ENCODE results near the gene GSTK1.

DNA sequence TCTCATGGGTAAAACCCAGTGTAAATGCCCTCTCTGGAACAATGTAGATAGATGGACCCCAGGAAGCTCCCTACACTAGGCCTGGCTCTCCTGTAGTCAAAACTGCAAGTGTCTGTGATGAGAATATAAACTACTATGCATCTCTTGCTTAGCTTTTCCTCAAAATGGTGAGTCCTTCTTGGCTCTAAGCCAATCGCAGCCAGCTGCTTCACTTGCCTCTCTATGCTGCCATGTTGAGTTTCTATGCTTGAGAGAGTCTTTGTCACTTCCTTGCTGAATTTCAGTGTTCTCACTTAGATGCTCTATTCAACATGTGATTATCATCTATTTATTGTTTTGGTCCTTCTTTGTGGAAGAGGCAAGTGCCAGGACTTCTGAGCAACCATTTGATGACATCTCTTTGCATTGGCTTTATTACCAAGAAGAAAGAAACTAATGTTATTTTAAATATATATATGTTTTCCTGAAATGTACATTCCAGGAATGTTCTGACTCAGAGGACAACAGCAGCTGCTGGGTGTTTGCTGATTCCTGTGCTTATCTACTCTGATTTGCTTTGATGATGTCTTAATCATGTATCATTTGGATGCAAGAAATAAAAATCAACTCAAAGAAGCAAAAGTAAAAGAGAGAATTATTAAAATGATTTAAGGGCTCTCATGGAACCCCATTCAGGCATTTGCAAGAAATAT lies 24.8 kb upstream of the GSTK1 start:
- TF ChIP-seq, protein P1, sequence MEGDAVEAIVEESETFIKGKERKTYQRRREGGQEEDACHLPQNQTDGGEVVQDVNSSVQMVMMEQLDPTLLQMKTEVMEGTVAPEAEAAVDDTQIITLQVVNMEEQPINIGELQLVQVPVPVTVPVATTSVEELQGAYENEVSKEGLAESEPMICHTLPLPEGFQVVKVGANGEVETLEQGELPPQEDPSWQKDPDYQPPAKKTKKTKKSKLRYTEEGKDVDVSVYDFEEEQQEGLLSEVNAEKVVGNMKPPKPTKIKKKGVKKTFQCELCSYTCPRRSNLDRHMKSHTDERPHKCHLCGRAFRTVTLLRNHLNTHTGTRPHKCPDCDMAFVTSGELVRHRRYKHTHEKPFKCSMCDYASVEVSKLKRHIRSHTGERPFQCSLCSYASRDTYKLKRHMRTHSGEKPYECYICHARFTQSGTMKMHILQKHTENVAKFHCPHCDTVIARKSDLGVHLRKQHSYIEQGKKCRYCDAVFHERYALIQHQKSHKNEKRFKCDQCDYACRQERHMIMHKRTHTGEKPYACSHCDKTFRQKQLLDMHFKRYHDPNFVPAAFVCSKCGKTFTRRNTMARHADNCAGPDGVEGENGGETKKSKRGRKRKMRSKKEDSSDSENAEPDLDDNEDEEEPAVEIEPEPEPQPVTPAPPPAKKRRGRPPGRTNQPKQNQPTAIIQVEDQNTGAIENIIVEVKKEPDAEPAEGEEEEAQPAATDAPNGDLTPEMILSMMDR (IDR thresholded peaks at IDR 0.05; ENCODE audit: insufficient read depth, low read length): no peak
- TF ChIP-seq POLR2AphosphoS5 (IDR thresholded peaks at IDR 0.05; ENCODE audit: low read depth) (no peak), GABPA (IDR thresholded peaks at IDR 0.05; ENCODE audit: low read depth) (no peak)
- TF ChIP-seq, protein P2, sequence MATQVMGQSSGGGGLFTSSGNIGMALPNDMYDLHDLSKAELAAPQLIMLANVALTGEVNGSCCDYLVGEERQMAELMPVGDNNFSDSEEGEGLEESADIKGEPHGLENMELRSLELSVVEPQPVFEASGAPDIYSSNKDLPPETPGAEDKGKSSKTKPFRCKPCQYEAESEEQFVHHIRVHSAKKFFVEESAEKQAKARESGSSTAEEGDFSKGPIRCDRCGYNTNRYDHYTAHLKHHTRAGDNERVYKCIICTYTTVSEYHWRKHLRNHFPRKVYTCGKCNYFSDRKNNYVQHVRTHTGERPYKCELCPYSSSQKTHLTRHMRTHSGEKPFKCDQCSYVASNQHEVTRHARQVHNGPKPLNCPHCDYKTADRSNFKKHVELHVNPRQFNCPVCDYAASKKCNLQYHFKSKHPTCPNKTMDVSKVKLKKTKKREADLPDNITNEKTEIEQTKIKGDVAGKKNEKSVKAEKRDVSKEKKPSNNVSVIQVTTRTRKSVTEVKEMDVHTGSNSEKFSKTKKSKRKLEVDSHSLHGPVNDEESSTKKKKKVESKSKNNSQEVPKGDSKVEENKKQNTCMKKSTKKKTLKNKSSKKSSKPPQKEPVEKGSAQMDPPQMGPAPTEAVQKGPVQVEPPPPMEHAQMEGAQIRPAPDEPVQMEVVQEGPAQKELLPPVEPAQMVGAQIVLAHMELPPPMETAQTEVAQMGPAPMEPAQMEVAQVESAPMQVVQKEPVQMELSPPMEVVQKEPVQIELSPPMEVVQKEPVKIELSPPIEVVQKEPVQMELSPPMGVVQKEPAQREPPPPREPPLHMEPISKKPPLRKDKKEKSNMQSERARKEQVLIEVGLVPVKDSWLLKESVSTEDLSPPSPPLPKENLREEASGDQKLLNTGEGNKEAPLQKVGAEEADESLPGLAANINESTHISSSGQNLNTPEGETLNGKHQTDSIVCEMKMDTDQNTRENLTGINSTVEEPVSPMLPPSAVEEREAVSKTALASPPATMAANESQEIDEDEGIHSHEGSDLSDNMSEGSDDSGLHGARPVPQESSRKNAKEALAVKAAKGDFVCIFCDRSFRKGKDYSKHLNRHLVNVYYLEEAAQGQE (IDR thresholded peaks at IDR 0.05; ENCODE audit: insufficient replicate concordance, low read depth): no peak
